ENCODE results near the gene PLA2G6.
A peak's percentile ranks its signal among the peaks of the same experiment; 100 is the strongest.

PLA2G6 gene

GRCh38 chr22:38214302-38215056 lies 32.8 kb upstream of the PLA2G6 start:
- DNase-seq (ENCODE audit: low read depth): peak; percentile 59

GRCh38 chr22:38213990-38214301 lies 32.3 kb upstream of the PLA2G6 start:
- DNase-seq (ENCODE audit: low read depth): no peak

GRCh38 chr22:38213319-38213989 lies 31.8 kb upstream of the PLA2G6 start:
- DNase-seq (ENCODE audit: low read depth): no peak

- DNase-seq (ENCODE audit: low read depth): no peak
These were observed 30.8 kb upstream of the PLA2G6 start for GRCh38 chr22:38212442-38212841.

- DNase-seq (ENCODE audit: low read depth): no peak
These were observed 29.9 kb upstream of the PLA2G6 start for GRCh38 chr22:38211556-38211955.

GRCh38 chr22:38208551-38208968 lies 26.9 kb upstream of the PLA2G6 start:
- no peak for DNase-seq (ENCODE audit: low read depth)

- no peak for DNase-seq (ENCODE audit: low read depth)
These were observed 26.3 kb upstream of the PLA2G6 start for GRCh38 chr22:38207898-38208432.

GRCh38 chr22:38205261-38206128 lies 23.9 kb upstream of the PLA2G6 start:
- DNase-seq (ENCODE audit: low read depth): no peak

- DNase-seq (ENCODE audit: low read depth): no peak
These were observed 23.2 kb upstream of the PLA2G6 start for GRCh38 chr22:38204784-38205183.

GRCh38 chr22:38203855-38204514 lies 22.4 kb upstream of the PLA2G6 start:
- no peak for DNase-seq (ENCODE audit: low read depth)

GRCh38 chr22:38203090-38203810 lies 21.6 kb upstream of the PLA2G6 start:
- DNase-seq (ENCODE audit: low read depth): no peak

- DNase-seq (ENCODE audit: low read depth): peak; percentile 40
These were observed 20.9 kb upstream of the PLA2G6 start for GRCh38 chr22:38202437-38203089.

GRCh38 chr22:38201711-38202436 lies 20.2 kb upstream of the PLA2G6 start, which contains the start of gene MAFF:
MAFF (plus strand) TSS chr22:38201994; CDS start chr22:38213854, 11,860 bp downstream.
- peak; percentile 75 for DNase-seq (ENCODE audit: low read depth)

GRCh38 chr22:38201371-38201710 lies 19.7 kb upstream of the PLA2G6 start:
- no peak for DNase-seq (ENCODE audit: low read depth)

- no peak for DNase-seq (ENCODE audit: low read depth)
These were observed 18.4 kb upstream of the PLA2G6 start for GRCh38 chr22:38199826-38200559.

- DNase-seq (ENCODE audit: low read depth): no peak
These were observed 15.3 kb upstream of the PLA2G6 start for GRCh38 chr22:38196791-38197419.

- no peak for DNase-seq (ENCODE audit: low read depth)
These were observed 11.9 kb upstream of the PLA2G6 start for GRCh38 chr22:38193580-38193979.

GRCh38 chr22:38192475-38192863 lies 10.8 kb upstream of the PLA2G6 start:
- no peak for DNase-seq (ENCODE audit: low read depth)
